GM12878 (cell line): ENCODE measurements around the gene EYA4. TPM values are rescaled to one million over a fixed set of nuclear protein-coding genes. Genes with fewer than 3 reads are reported as not detected.
A peak's percentile ranks its signal among the peaks of the same experiment; 100 is the strongest.

Source experiments
- ATAC-seq: fragments of 200-7000 bp; cut with Tn5 transposase; 3 replicates; pipeline ENCODE4 v1.9.1; 2020; ENCODE audit warnings: mild to moderate bottlenecking, moderate library complexity
- BruUV-seq: library from RNA; stranded (reverse); fragments of 400-500 nt; replicated peaks from 2 replicates; lab custom pipeline; 2021; lab: Mats Ljungman, UMichigan
- CTCF ChIA-PET: fragments of 300-600 bp; sonication (Branson Sonifier 250); formaldehyde crosslinking; extraction: SDS; loops from one replicate; lab custom pipeline; 2021; ENCODE audit warnings: inconsistent platforms; lab: Yijun Ruan, JAX
- POLR2A ChIA-PET: fragments of 350-600 bp; formaldehyde crosslinking; extraction: SDS; loops from one replicate; lab custom pipeline; 2021; ENCODE audit warnings: inconsistent platforms; lab: Charles Lee
- RAD21 ChIA-PET: fragments of 300-600 bp; sonication (Branson Sonifier 250); formaldehyde crosslinking; loops from one replicate; lab custom pipeline; 2023; ENCODE audit warnings: antibody characterized with exemption; ENCODE audit not compliant: unreplicated experiment; lab: Charles Lee
- SMC1A ChIA-PET: fragments of 300-600 bp; sonication (Branson Sonifier 250); formaldehyde crosslinking; loops from one replicate; lab custom pipeline; 2023; ENCODE audit not compliant: unreplicated experiment, uncharacterized antibody; lab: Charles Lee
- DNase-seq: peaks from one replicate; pipeline ENCODE4 v3.0.0-alpha.2; 2011; ENCODE audit warnings: low read depth, low spot score
- FAIRE-seq: peaks from 3 replicates; lab custom pipeline; 2011; peaks lifted over from hg19 to GRCh38; lab: Jason Lieb, UNC
- H2AFZ ChIP-seq: 2 replicates; pipeline ENCODE4 v1.6.0; 2011; ENCODE audit warnings: low read depth, low read length, control low read depth; ENCODE audit not compliant: control insufficient read depth
- H3K27ac ChIP-seq: 2 replicates; pipeline ENCODE4 v1.5.1; 2011; ENCODE audit warnings: control low read depth; ENCODE audit not compliant: control insufficient read depth, insufficient read depth
- H3K27me3 ChIP-seq, 2 experiments: replicated peaks in 1 of 2; 2 replicates each; pipeline versions ENCODE4 v1.6.0 to v1.6.1; 2011; ENCODE audit warnings: low read length in 1 of 2; ENCODE audit not compliant: control insufficient read depth in 2 of 2, insufficient read depth in 2 of 2
- H3K36me3 ChIP-seq, 2 experiments: 2 replicates each; pipeline ENCODE4 v1.5.1; 2011; ENCODE audit warnings: low read length in 1 of 2; ENCODE audit not compliant: control insufficient read depth in 2 of 2, insufficient read depth in 2 of 2
- H3K4me1 ChIP-seq: 2 replicates; pipeline ENCODE4 v1.6.1; 2011; ENCODE audit warnings: mild to moderate bottlenecking, low read length, moderate library complexity, mixed read lengths; ENCODE audit not compliant: control insufficient read depth, insufficient read depth
- H3K4me2 ChIP-seq: 2 replicates; pipeline ENCODE4 v1.6.0; 2011; ENCODE audit warnings: control low read depth; ENCODE audit not compliant: control insufficient read depth, insufficient read depth
- H3K4me3 ChIP-seq: fragments of 200-600 bp; sonication (generic); 2 replicates; pipeline ENCODE4 v1.5.1; 2016
- H3K79me2 ChIP-seq: 2 replicates; pipeline ENCODE4 v1.6.0; 2011; ENCODE audit warnings: low read length; ENCODE audit not compliant: control insufficient read depth, insufficient read depth
- H3K9ac ChIP-seq: 2 replicates; pipeline ENCODE4 v1.8.0; 2011; ENCODE audit warnings: low read length, control low read depth, mixed read lengths; ENCODE audit not compliant: control insufficient read depth, insufficient read depth
- H3K9me3 ChIP-seq: replicated peaks from 3 replicates; pipeline ENCODE4 v1.5.1; 2011; ENCODE audit warnings: mild to moderate bottlenecking, low read length; ENCODE audit not compliant: control insufficient read depth, insufficient read depth
- H4K20me1 ChIP-seq: 2 replicates; pipeline ENCODE4 v1.6.0; 2011; ENCODE audit not compliant: control insufficient read depth, insufficient read depth
- BCLAF1 ChIP-seq: fragments of 450-650 bp; IDR thresholded peaks from 2 replicates; pipeline ENCODE4 v1.6.1; 2017; ENCODE audit warnings: antibody characterized with exemption, mild to moderate bottlenecking, moderate library complexity
- CHD1 ChIP-seq: IDR thresholded peaks from 2 replicates; pipeline ENCODE4 v1.6.1; 2012; ENCODE audit warnings: low read depth, low read length, improper control_type of control experiment
- KDM1A ChIP-seq: fragments of 200-600 bp; sonication (generic); IDR thresholded peaks from 2 replicates; pipeline ENCODE4 v1.6.1; 2016; ENCODE audit warnings: borderline replicate concordance
- MEF2A ChIP-seq: IDR thresholded peaks from 2 replicates; pipeline ENCODE4 v1.6.1; 2011; ENCODE audit warnings: low read depth, mild to moderate bottlenecking, low read length, moderate library complexity; ENCODE audit not compliant: insufficient read depth
- MLLT1 ChIP-seq: fragments of 450-650 bp; IDR thresholded peaks from 2 replicates; pipeline ENCODE4 v1.6.1; 2016; ENCODE audit warnings: mild to moderate bottlenecking
- MTA3 ChIP-seq: IDR thresholded peaks from 2 replicates; pipeline ENCODE4 v1.6.1; 2012; ENCODE audit warnings: low read length, inconsistent platforms, borderline replicate concordance
- NBN ChIP-seq: fragments of 450-650 bp; IDR thresholded peaks from 2 replicates; pipeline ENCODE4 v1.6.1; 2016
- NRF1 ChIP-seq: conservative IDR thresholded peaks from 2 replicates; pipeline ENCODE4 v1.6.1; 2011; ENCODE audit warnings: mild to moderate bottlenecking, low read depth, low read length, improper control_type of control experiment
- POLR2AphosphoS2 ChIP-seq: IDR thresholded peaks from 2 replicates; pipeline ENCODE4 v1.6.1; 2011; ENCODE audit warnings: low read depth, mild to moderate bottlenecking, low read length, improper control_type of control experiment, moderate library complexity
- RAD51 ChIP-seq: fragments of 450-650 bp; IDR thresholded peaks from 2 replicates; pipeline ENCODE4 v1.6.1; 2016; ENCODE audit warnings: moderate library complexity, mild to moderate bottlenecking, inconsistent platforms
- RUNX3 ChIP-seq: IDR thresholded peaks from 2 replicates; pipeline ENCODE4 v1.6.1; 2012; ENCODE audit warnings: low read length, inconsistent platforms
- SIN3A ChIP-seq: IDR thresholded peaks from 2 replicates; pipeline ENCODE4 v1.6.1; 2012; ENCODE audit warnings: low read depth, low read length, improper control_type of control experiment
- SKIL ChIP-seq: fragments of 450-650 bp; IDR thresholded peaks from 2 replicates; pipeline ENCODE4 v1.6.1; 2017; ENCODE audit warnings: mild to moderate bottlenecking, low read depth, inconsistent platforms; ENCODE audit not compliant: poor library complexity, severe bottlenecking
- TCF7 ChIP-seq: IDR thresholded peaks from 2 replicates; pipeline ENCODE4 v1.6.1; 2014; ENCODE audit warnings: antibody characterized with exemption, borderline replicate concordance
- WGBS: methylation state at CpG from one replicate; pipeline ENCODE4 v1.1.6; 2016; ENCODE audit warnings: low lambda C conversion rate; ENCODE audit not compliant: insufficient replicate concordance, insufficient coverage; ENCODE audit errors: missing lambda C conversion rate; 5-methylcytosine and 5-hydroxymethylcytosine counted together
- in situ Hi-C: fragments of 300-500 bp; cut with MboI; formaldehyde crosslinking; loops from 9 replicates; pipeline ENCODE4 v1.14.3; 2018; ENCODE audit warnings: mixed read lengths
- intact Hi-C: fragments of 100-400 bp; cut with micrococcal nuclease; formaldehyde crosslinking; loops from one replicate; pipeline ENCODE4 v1.14.2; 2022; ENCODE audit not compliant: unreplicated experiment
- polyA plus RNA-seq, 11 experiments: library from polyadenylated mRNA; depleted of rRNA in 4 of 11; unstranded in 6 of 11; stranded (reverse) in 5 of 11; fragments of >200 nt; fragmentation: Nextera tagmentation in 4 of 11; fragmentation: Illumina TruSeq in 1 of 11; extraction: Ambion mirVana in 4 of 11; extraction: Trizol in 1 of 11; gene quantifications; 1 replicate in 1 of 11; 2 replicates in 10 of 11; pipeline versions ENCODE4 v1.2.1 to v1.2.3, GENCODE V29; 2011 to 2016; ENCODE audit warnings: inconsistent platforms in 2 of 11, missing spikeins in 2 of 11, low read depth in 1 of 11
- total RNA-seq, 4 experiments: library from RNA; depleted of rRNA in 3 of 4; stranded (reverse); fragments of >200 nt in 3 of 4; fragmentation: Illumina TruSeq in 1 of 4; extraction: Trizol in 1 of 4; gene quantifications; 2 replicates each; pipeline versions ENCODE4 v1.2.1 to v1.2.3, GENCODE V29; 2013 to 2021

Gene EYA4
- total and polyA plus RNA-seq, 10 of the 15 experiments (the other 5 are each of a cell fraction or from before 2014, with no cell fraction given), result 0.02 TPM; not detected in 9

GRCh38 chr6:133203344-133203697 lies 37.8 kb upstream of the EYA4 start:
- Histone ChIP-seq H3K79me2 (no peaks in the 10 kb centered on the region), H3K9me3 (no peaks in the 10 kb centered on the region), H3K36me3 (no peaks in the 10 kb centered on the region), H4K20me1 (no peaks in the 10 kb centered on the region), H2AFZ (no peak overlapping the region), H3K4me1 (no peaks in the 10 kb centered on the region), H3K4me2 (no peak overlapping the region), H3K9ac (no peak overlapping the region), H3K4me3 (no peak overlapping the region), H3K27me3 (no peaks in the 10 kb centered on the region), H3K27ac (no peak overlapping the region)
- in situ Hi-C loops, result no loop called here
- ChIA-PET POLR2A (no interaction called here), SMC1A (interaction anchor here (1.0 kb wide), 1 partner anchor 13 kb away, joined by 3 read pairs; no protein-coding TSS in a partner anchor), RAD21 (no interaction called here), CTCF (interaction anchor here (0.9 to 1.4 kb wide), 2 partner anchors 17 to 29 kb away, joined by 3 to 6 read pairs; no protein-coding TSS in a partner anchor)
- no peak for FAIRE-seq
- TF ChIP-seq NRF1 (no peak), MLLT1 (no peak), SIN3A (no peak), MTA3 (no peak), MEF2A (no peak), TCF7 (no peak), RUNX3 (no peak), CHD1 (no peak), BCLAF1 (no peak), RAD51 (no peak), KDM1A (no peak), SKIL (no peak), POLR2AphosphoS2 (no peak), NBN (no peak)
- DNase-seq, result no peak
- intact Hi-C loops, result no loop called here
- no TSS peak for BruUV-seq
- ATAC-seq, result peak; percentile 78
- WGBS, result 0% methylated on average over 5 of the region's 5 CpGs
